Activated CD8-positive, alpha-beta memory T cell treated with anti-CD3 and anti-CD28 coated beads for 4 hours (primary cell): ENCODE data around the gene ARHGEF18.

ENCODE experiments used
- DNase-seq, 2 donors: peaks; one replicate each; pipeline ENCODE4 v3.0.0-alpha.2; 2020; ENCODE audit warnings: low read depth in 2 of 2

The ARHGEF18 gene

GRCh38 chr19:7383284-7383683 lies 34.5 kb downstream of the ARHGEF18 start:
- DNase-seq, result no peak

GRCh38 chr19:7385062-7385461 lies 36.3 kb downstream of the ARHGEF18 start:
- no peak for DNase-seq

DNA sequence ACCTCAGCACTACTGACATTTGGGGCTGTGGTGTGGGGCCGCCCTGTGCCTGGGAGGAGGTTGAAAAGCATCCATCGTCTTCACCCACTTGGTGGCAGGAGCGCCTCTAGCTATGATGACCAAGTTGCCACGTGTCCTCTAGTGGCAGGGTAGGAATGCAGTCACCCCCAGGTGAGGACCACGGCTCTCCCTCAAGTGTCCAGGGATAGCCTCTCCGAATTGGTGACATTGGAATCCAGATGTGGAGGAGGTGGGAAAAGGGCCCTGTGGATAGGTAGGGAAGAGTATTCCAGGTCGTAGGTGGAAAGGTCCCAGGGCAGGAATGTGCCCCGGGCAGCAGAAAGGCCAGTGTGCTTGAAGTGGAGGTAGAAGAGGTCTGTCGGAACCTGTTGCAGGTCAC lies 37.6 kb downstream of the ARHGEF18 start:
- no peak for DNase-seq

GRCh38 chr19:7386769-7387168 lies 38.0 kb downstream of the ARHGEF18 start:
- no peak for DNase-seq

- no peak for DNase-seq
Observed at GRCh38 chr19:7391218-7391670, 42.5 kb downstream of the ARHGEF18 start.

DNA sequence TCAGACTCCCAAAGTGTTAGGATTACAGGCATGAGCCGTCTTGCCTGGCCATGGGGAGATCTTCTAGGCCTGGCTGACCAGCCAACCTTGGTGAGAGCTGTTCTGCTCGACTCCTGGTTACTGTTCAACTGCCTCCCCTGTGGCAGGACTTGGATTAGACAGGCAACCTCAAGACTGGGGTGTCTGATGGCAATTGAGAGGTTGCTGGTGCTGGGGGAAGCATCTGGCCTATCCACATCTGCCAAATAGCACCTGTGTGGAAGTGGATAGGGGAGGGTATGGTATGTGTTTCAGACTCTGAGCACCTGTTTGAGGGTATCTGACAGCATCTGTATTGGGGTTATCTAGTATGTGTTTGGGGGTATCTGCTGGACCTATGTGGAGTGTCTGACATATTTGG lies 44.7 kb downstream of the ARHGEF18 start:
- DNase-seq, result no peak

GRCh38 chr19:7393939-7394730 lies 45.4 kb downstream of the ARHGEF18 start:
- DNase-seq, result no peak

DNA sequence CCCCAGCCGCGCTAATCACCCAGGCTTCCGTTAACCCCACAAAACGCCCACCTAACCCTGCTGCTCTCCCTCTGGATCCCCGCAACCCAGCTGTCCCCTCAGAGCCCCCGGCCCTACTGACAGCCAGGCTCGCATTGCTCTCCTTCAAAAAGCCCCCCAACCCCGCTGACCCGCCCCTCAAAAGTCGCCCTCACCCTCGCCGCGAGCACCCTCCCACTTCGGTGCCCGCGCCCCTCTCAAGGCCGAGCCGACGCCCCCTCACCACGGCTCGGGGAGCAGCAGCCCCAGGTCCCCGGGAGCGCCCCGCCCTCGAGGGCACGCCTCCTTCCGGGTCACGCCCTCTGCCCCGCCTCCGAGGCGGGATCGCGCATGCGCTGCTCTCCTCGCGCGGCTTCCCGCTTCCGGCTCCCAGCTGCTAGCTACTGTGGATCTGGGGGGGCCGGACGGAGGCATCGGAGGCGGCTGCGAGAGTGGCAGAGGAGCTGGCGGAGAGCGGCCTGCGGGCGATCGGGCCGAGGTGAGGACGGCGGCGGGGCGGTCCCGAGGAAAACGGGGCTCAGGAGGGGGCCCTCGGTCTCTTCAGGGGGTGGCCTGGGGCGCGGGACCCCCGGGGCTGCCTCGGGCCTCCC lies 46.1 kb downstream of the ARHGEF18 start:
- DNase-seq, result peak; percentile 79 to 85

GRCh38 chr19:7395360-7396066 lies 46.8 kb downstream of the ARHGEF18 start:
- no peak for DNase-seq

GRCh38 chr19:7397687-7398086 lies 49.0 kb downstream of the ARHGEF18 start:
- DNase-seq, result no peak
